MV-4-11 (cell line): Measurements from ENCODE around the gene PPP6R2.
A peak's percentile ranks its signal among the peaks of the same experiment; 100 is the strongest.

Experiments
- DNase-seq: peaks from one replicate; lab custom pipeline; 2025; lab: John Stamatoyannopoulos, UW

PPP6R2 gene

DNA sequence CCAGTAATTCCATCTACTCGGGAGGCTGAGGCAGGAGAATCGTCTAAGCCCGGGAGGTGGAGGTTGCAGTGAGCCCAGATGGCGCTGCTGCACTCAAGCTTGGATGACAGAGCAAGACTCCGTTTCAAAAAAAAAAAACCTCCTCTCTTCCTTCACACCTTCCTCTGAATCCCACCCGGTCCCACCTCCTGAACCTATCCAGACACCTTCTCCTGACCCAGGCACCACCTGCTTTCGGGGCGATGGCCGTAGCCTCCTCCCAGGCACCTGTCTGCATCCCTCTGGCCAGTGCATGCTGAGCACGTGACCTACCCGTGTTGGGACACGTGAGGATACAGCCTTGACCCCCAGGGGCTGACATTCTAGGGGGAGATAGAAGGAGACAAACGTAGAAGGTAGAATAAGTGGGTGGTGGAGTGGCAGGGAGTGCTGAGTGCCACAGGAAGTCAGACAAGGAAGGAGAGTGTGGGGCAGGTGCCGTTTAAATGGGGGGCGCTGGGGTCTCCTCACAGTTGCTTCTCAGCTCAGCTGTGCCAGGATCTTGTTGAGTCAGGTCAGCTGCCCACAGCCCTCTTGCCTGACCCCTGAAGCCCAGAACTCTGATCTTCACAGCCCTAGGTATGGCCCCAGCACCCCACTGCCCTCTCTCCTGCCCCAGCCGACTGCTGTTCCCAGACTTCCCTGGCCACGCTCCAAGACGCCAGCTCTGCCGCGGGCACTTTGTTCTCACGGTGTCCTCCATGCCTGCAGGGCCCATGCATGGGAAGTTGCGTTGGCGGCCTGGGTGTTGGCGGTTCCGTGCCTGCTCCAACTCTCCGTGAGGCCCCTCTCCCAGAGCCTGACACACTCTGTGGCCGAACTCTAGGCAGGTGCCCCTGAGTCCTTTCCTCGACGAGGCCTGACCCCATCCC lies 142.3 kb downstream of the PPP6R2 start:
- DNase-seq: no peak

DNA sequence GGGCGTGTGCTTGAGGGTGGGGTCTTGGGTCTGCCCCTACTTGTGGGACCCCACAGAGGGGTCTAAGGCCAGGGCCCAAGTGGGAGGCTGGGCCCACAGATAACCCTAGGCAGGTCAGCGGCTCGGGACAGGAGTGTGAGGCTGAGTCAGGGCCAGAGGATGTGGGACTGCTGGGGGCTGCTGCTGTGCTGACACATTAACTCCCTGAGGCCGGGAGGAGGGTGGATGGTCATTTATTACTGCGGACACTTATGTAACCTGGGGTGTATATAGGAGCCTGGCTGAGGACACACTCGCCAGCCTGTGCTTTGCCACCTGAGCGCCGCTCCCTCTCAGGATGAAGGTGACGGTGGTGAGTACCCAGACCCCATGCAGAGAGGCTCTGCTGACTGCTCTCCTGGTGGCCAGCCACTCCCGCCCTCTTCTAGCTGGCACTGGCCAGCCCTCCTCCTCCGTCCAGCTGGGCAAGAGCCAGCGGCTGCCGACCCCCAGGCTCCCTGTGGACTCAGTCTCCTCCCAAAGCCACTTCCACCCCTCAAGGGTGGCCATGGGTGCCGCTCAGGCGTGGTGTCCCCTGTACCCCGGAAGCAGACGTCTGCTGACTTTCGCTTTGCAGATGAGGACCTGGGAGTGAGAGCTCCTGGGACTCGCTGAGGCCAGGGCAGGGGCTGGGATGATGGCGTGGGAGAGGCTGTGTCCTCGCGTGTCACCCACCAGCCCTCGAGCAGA lies 143.6 kb downstream of the PPP6R2 start, which contains the start of gene MIOX:
Gene MIOX (plus strand): TSS at position 299 of the 729 bp plus-strand sequence. CDS start 39 bp downstream, at position 338.
- DNase-seq: no peak

DNA sequence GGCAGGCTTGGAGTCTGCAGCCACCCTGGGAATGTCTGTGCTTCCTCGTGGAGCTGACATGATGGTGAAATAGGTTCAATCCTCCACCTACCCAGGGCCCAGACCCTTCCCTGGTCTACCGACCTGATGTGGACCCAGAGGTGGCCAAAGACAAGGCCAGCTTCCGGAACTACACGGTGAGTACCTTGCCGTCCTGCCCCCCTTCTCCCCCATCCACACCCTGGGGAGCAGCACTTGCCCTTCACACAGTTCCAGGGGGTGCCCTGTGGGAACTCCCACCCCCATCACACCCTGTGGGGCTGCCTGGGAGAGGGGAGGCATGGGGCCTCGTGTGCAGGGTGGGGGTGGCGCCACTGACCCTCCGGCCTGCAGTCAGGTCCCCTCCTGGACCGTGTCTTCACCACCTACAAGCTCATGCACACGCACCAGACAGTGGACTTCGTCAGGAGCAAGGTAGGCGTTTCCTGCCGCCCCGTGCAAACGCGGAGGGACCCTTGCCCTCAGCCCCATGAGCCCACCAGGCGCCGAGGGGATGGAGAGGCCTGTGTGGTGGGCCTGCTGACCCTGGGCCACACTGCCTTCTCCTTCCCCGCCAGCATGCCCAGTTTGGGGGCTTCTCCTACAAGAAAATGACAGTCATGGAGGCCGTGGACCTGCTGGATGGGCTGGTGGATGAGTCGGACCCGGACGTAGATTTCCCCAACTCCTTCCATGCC lies 144.3 kb downstream of the PPP6R2 start:
- DNase-seq: no peak

DNA sequence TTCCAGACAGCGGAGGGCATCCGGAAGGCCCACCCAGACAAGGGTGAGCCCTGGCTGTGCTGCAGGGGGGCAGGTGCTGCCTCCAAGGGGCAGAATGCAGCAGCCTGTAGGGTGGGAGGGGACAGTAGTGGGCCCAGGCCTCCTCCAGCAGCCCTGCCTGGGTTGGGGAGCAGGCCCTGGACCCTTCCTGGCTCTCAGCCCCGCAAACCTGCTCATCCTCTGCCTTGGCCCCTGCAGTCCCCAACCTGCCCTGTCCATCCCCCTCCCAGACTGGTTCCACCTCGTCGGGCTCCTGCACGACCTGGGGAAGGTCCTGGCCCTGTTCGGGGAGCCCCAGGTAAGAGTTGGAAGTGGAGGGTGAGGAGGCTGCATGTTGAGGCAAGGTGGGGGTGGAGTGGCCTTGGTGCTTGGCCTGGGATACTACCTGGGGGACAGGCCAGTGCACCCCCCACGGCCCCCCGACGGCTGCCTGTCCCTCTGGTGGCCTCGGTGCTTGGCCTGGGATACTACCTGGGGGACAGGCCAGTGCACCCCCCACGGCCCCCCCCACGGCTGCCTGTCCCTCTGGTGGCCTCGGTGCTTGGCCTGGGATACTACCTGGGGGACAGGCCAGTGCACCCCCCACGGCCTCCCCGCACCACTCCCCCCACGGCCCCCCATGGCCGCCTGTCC lies 145.0 kb downstream of the PPP6R2 start:
- no peak for DNase-seq

DNA sequence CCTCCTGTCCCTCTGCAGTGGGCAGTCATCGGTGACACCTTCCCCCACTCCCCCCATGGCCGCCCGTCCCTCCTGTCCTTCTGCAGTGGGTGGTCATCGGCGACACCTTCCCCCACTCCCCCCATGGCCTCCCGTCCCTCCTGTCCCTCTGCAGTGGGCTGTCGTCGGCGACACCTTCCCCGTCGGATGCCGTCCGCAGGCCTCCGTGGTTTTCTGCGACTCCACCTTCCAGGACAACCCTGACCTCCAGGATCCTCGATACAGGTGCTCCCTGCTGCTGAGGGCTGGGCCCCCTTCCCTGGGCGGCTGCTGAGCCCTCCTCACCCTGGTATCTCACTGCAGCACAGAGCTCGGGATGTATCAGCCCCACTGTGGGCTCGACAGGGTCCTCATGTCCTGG lies 145.8 kb downstream of the PPP6R2 start:
- no peak for DNase-seq

DNA sequence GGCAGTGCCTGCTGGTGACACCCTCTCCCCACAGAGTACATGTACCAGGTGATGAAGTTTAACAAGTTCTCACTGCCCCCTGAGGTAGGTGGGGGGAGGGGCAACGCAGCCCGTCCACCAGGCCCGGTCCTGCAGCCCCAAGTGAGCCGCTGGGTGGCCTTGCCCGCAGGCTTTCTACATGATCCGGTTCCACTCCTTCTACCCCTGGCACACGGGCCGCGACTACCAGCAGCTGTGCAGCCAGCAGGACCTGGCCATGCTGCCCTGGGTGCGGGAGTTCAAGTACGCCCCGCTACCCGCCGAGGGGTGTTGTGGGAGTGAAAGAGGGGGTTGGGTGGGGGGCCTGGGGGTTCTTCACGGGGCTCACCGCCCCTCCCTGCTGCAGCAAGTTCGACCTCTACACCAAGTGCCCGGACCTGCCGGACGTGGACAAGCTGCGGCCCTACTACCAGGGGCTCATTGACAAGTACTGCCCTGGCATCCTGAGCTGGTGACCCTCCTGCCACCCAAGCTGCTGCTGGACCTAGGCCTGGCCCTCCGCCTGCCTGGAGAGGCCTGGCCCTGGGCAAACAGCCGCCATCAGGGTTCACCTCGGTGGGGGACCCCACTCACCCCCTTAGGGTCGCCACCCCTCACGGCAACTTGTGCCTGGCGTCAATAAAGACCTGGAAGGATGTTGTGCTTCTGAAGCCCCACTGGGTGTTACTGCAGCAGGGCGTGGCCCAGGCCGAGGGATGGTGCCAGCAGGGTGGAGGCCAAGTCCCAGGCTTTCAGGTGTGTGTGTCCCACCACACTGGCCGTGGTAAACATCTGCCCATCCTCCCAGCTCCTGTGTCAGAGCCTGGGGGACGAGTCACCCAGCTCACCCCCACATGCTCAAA lies 146.5 kb downstream of the PPP6R2 start:
- no peak for DNase-seq

DNA sequence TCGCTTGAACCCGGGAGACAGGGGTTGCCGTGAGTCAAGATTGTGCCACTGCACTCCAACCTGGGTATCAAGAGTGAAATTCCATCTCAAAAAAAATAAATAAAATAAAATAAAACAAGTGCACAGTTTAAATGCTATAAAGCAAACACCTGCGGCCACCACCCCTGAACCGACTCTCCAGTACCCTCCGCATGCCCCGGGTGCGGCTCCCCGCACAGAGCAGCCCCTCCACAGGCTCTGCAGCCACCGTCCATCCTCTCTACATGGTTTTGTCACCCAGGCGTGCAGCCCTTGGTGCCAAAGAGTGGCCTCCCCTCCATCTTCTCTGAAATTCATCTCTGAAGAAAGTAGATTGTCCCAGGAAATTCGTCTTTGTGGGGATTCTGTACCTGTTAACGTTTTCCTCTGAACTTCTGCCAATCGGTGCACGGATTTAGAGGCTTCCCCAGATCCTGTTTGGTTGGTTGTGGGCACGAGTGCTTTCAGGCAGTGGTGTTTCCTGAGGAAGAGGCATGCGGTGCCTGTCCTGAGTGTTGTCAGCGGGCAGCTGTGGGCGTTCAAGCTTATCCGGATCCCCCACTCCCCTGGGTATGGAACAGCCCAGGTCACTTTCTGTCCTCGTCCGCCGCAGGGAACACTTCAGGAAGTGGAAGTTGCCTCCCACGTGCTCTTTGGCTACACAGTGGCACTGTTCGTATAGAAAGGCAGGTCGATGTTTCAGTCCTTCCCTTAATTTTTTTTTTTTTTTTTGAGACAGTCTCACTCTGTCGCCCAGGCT lies 147.6 kb downstream of the PPP6R2 start:
- DNase-seq: peak; percentile 59
